LNCAP (cell line): ENCODE measurements around the gene CD2.

Experiments used
- TF ChIP-seq, protein P1 (sequence below): fragments of 450-650 bp; IDR thresholded peaks from 2 replicates; pipeline ENCODE4 v1.5.1; 2017; ENCODE audit warnings: mild to moderate bottlenecking

The CD2 gene

DNA sequence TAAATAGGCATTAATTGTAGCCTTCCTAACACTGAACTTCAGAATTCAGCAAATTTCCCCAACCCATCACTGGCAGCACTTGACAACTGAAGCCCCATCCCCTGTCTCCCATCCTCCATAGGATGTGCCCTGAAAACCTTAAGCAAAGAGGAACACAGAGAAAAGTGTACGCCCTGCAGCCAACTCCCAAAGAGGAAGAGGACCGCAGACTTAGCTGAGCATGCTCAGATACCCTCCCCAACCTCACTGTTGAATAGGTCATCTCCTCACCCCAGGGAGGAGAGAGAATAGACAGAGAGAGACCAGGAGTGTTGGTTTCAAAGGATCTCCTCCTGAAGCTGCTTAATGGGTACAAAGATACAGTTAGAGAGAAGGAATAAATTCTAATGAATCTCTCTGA lies 50.5 kb downstream of the CD2 start:
- TF ChIP-seq, protein P1, sequence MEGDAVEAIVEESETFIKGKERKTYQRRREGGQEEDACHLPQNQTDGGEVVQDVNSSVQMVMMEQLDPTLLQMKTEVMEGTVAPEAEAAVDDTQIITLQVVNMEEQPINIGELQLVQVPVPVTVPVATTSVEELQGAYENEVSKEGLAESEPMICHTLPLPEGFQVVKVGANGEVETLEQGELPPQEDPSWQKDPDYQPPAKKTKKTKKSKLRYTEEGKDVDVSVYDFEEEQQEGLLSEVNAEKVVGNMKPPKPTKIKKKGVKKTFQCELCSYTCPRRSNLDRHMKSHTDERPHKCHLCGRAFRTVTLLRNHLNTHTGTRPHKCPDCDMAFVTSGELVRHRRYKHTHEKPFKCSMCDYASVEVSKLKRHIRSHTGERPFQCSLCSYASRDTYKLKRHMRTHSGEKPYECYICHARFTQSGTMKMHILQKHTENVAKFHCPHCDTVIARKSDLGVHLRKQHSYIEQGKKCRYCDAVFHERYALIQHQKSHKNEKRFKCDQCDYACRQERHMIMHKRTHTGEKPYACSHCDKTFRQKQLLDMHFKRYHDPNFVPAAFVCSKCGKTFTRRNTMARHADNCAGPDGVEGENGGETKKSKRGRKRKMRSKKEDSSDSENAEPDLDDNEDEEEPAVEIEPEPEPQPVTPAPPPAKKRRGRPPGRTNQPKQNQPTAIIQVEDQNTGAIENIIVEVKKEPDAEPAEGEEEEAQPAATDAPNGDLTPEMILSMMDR: no peak

DNA sequence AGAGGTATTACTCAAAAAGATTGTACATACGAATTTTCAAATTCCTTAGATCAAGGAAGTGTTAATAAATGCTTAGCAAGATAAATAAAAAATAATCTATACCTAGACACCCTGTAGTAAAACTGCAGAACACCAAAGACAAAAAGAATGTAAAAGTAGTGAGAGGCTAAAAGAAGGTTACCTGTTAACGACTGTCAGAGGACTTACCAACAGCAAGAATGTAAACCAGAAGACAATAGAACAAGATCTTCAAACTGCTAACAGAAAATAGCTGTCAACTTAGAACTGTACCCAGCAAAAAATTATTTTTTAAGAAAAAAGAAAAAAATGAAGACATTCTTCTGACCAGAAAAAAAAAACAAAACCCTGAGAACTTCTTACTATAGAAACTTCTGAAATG lies 51.2 kb downstream of the CD2 start:
- TF ChIP-seq, protein P1: no peak

DNA sequence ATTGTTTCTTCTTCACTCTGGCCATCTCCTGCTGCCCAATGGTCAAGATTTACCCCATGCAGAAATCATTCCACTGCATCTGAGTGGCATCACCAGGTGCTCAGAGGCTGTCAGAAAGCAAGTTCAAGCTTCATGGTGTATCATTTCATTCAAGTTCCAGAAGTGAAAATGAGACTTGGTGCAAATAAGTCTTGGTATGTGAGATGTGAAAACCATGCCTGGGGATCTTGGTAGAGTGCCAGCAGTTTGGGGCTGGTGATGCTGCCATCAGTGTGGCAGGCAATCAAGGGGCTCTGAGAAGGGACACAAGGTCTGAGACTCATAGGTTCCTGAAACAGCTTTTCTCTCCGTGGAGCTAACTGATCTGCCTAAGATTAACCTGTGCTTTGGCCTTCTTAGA lies 52.0 kb downstream of the CD2 start:
- TF ChIP-seq, protein P1: no peak

DNA sequence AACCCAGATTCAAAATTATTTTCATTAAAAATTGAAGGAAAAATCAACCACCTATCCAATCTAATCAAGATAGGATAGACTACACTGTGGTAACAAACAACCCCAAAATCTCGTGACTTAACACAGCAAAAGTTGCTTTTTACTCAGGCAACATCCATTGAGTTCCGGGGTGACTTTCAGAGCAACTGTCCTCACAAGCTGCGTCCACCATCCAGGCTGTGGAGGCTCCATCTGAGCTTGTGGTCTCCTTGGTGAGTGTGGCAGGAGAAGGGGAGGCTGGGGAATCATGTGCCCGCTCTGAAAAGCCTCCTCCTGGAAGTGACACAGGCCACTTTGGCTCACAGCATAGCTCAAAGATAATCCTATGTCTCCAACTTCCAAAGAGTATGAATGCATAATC lies 52.4 kb downstream of the CD2 start:
- TF ChIP-seq, protein P1: no peak

DNA sequence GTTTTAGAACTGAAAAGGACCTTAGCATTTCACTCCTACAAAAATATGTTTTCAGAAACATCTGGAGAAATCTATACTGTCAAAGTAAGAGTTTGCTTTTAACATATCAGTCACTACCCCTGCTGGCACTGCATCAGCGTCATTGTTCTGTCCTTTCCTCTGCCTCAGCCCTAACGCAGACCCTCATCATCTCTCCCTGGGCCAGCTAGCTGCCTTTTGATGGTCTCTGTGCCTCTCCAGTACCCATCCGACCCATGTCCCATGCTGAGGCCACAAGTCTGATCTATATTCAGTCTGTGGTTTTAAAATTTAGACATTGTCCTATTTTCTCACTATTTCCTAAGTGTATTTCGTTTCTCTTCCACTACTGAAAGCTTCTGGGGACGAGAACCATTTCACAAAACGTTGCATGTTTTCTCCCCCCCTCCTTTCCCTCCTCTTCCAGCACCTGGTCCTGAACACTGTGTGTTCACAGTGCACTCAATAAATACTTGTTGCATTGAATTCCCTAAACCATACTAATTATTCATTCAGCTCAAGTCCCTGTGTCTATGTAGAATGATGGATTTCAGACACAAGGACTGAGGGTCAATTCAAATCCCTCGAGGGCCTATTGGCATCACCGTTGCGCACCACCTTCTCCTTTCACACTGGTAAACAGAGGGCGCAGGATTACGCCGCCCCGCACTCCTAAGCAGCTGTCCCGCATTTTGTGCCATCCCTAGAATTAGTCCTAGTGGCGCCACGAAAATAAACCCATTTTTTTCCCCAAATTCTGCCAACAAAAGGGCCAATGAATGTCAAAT lies 53.4 kb downstream of the CD2 start:
- TF ChIP-seq, protein P1: no peak

DNA sequence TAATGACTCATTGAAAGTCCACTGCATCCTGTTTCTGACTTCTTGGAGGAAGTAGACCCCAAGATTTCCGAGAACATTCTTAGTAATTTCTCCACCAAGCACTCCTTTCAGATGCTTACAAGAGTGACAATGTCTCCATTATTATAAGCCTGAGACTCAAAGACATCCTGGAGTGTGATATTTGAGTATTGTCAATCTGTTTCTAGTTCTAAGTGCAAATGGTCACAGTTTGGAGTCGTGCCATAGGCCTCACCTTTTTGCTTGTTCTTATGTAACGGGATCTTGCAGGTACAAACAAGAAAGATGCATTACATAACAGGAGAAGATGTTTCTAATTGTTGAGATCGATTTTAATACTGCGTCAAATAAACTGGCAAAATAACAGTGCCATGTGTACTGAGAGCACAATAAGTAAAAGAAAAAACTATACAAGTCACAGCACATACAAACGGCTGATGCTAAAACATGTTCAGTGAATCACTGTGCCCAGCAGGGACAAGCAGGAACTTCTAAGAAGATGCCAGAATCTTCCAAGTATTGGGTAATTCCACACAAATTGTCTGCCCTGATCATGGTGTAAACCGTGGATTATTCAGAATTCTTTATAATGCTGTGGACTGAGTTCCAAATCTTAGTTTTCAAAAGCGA lies 54.1 kb downstream of the CD2 start:
- TF ChIP-seq, protein P1: no peak

DNA sequence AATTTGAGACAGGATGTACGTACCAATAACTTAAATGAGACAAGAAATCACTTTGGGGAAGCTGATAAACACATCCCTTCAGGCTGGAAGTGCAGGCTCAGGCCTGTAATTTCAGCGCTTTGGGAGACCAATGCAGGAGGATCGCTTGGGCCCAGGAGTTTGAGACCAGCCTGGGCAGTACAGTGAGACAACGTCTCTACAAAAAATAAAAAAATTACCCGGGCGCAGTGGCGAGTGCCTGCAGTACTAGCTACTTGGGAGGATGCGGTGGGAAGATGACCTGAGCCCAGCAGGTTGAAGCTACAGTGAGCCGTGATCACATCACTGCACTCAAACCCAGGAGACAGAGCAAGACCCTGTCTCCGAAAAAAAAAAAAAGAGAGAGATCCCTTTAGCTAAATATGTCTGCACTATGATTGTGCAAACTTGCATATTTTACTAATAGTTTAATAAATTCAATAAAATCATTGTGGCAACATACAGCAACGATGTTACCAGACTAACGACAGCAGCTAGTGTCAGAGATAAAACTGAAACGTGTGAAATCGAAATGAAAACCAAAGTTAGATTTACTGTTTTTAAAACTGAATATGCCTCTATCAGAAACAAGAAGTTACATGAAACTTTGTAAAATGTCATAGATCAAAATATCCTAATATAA lies 54.7 kb downstream of the CD2 start:
- TF ChIP-seq, protein P1: no peak
